A172 (cell line): ENCODE measurements around the gene CNTN6. TPM values are rescaled to one million over a fixed set of nuclear protein-coding genes. Genes with fewer than 3 reads are reported as not detected.

Source experiments
- DNase-seq: peaks from one replicate; pipeline ENCODE4 v3.0.0-alpha.2; 2015; ENCODE audit warnings: low spot score
- total RNA-seq: library from RNA; depleted of rRNA; stranded (reverse); fragments of >200 nt; shearing (Covaris generic); gene quantifications from 2 replicates; pipeline ENCODE4 v1.2.3, GENCODE V29; 2014

Gene CNTN6
- total RNA-seq, 1 experiment from 2014 or later = not detected

DNA sequence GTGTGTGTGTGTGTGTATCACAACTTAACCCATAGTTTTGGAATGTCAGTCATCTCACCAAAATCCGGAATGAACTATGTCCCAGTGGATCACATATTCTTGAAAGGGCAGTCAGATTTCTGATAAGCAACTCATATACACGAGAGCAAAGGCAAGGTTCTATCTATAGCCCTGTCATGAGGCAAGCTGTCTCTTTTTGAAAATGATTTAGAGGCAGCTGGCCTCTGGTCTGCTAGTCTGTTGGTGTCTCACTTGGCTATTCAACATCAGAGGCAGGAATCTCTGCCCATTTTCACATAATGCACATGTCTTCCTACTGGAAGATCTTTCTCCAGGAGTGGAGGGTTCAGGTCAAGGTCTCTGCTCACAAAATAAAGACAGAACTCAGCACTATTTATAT, 79.8 kb downstream of the CNTN6 start:
- no peak for DNase-seq

DNA sequence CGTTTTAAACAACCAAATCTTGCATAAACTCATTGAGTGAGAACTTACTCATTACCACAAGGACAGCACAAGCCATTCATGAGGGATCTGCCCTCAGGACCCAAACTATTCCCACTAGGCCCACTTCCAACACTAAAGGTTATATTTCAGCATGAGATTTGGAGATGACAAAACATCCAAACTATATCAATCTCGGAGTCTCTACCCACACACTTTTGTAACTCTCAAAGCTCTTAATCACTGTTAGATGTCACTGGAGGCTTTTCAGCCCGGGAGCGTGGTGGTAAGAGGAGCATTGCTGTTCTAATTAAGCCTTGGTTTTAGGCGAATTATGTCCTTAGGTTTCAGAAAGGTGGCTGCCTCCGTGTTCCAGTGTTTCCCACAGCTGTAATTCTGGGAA, 86.3 kb downstream of the CNTN6 start:
- no peak for DNase-seq

DNA sequence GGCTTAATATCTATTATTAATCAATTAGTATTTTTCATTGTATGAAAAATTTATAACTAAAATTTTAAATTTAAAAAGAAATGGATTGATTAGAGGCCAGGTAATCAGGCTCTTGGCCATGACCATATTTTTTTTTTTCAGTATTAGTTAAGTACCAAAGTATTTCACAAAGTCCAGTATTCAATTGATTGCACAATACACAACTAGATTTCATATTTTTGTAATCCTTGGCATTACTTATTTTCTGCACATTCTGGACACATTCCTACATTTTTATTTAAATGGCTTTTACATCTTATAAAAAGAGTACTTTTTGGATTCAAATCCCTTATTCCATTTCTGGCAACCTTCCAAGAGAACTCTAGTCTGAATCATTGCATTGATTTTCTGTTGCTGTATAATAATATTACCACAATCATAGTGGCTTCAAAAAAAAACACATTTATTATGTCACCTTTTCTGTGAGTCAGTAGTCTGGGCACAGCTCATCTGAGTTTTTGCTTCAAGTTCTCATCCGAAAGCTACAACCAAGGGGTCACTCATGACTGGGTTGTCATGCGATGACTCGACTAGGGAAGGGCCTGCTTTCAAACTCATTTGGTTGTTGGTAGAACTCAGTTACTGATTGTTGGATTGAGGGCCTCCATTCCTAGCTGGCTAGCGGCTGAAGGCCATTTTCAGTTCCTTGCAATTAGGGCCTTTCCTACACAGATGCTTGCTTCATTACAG, 90.7 kb downstream of the CNTN6 start:
- peak; percentile 18 for DNase-seq

DNA sequence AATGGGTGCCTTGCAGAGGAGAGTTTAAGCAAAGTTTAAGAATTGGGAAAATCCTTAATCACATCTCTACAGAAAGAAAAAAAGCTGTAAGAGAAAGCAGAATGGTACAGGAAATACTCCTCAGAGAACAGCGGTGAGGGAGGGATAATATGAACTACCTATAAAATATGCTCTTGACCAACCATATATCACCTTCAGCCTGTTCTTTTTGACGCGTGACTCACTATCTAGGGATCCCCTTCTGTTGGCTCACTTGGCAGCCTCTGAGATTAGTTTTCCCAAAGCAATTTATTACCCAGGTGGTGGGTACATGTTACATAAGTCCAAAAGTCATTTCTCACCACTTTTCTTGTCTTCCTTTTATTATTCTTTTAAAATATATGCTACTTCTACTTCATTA, 97.7 kb downstream of the CNTN6 start:
- peak; percentile 42 for DNase-seq

DNA sequence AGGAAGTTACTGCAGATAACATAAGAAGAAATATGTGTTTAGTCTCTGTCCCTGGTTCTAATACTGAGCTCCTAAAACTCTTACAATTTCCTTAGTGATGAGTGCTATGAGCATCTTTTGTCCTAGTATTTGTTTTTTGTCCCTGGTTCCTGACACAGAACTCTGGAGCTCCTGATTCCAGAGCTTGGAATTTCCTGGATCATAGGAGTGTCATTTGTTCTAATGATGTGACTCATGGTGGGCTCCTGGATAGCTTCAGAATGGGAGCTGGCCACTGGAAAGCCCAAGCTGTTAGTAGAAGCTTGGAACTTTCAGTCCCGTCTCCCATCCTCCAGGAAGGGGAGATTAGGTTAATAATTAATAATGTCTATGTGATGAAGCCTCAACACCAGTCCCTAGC, 98.2 kb downstream of the CNTN6 start:
- no peak for DNase-seq

DNA sequence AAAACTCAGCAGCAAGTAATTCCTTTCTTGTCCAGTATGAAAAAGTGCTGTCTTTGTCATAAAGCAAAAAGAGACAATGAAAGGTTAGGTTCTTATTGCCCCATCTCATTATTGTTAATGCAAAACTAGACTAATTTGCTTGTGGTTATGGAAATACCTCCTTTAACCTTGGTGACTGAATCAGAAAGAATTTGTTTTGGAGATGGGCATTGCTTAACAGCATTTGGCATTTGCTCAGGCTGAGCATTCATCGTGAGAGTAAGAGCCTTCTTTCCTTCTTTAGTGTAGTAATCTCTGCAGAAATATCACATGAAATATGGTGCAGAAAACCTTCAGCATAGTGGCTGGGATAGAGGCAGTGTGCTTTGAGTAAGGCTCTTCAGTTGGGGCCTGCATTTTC, 103.1 kb downstream of the CNTN6 start:
- peak; percentile 1 for DNase-seq

DNA sequence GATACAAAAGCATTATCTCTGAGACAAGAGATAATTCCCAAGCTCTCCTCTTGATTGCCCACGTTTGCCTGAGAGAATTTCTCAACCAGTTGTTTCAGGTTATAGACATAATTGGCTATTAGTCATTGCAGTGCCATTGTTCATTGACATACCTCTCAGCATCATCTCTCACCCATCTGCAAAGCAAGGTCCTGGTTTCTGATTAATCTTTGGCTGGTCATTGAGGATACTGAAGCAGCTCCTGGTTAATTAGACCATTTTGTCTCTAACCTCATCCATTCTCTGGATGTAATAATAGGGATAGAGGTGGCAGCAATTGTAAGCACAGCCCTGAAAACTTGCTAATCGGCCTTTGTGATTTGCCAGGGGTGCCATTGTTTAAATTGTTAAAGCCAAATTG, 104.2 kb downstream of the CNTN6 start:
- DNase-seq = no peak

DNA sequence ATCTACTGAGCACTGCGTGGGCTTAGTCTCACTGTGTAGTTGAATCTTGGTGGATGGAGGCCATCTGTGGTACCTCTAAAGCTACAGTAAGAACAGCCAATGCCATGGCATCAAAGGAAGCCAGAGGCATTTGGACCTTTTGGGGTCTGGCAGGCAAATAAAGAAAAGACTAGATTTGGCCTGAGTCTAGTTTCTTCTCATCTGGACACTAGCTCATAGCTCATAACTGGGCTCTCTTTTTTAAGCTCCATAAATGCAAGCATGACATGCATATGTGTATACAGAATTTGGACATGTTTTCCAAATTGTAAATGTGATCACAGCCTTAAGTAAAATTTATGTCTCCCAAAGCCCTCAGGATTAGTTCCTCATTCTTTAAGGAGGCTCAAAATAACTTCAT, 107.5 kb downstream of the CNTN6 start:
- DNase-seq = no peak

DNA sequence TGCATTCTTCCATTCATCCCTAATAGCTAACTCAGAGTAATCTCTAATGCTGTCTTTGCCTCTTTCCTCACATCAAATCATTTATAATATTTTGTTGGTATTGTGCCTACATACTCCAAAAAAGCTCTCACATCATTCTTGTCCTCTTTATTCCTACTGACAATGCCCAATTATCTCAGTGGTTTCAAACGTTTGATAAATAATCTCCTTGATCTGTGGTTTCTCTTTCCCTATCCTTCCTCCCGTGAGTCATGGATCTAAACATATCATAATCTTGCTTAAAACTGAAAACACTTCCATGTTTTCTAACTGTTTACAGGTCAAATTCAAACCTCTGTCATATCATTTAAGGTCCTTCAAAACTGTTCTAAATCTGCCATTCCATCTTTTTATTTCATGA, 115.1 kb downstream of the CNTN6 start:
- no peak for DNase-seq

DNA sequence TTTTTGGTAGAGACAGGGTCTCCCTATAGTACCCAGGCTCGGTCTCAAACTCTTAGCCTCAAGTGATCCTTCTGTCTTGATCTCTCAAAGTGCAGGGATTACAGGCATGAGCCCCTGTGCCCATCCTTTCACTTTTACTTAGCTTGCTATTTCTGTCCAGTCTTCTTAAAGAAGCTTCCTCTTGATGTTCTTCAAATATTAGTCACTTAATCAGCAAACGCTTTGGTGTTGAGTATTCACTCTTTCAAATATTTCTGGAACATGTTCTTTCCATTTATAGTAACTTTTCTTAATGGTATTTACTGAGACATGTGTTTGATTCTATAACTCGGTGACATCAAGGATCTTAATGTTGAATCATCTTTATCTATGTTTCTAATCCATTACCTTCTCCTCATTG, 122.1 kb downstream of the CNTN6 start:
- DNase-seq = no peak

DNA sequence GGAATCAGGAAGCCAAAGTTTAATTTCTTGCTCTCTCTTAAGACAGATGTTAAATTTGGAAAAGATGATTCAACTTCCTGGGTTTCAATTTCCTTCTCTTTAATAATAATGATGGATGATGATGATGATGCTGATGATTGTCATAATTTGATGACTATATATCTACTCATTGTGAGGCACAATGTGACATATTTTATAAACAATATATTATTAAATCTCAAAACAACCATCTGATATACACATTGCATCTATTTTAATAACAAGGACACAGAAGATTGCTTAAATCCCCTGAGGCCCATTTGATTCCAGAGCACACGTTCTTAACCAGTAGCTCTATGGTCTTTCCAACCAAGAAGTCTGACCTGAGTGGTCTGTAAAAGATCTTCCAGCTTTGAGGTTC, 124.0 kb downstream of the CNTN6 start:
- no peak for DNase-seq

DNA sequence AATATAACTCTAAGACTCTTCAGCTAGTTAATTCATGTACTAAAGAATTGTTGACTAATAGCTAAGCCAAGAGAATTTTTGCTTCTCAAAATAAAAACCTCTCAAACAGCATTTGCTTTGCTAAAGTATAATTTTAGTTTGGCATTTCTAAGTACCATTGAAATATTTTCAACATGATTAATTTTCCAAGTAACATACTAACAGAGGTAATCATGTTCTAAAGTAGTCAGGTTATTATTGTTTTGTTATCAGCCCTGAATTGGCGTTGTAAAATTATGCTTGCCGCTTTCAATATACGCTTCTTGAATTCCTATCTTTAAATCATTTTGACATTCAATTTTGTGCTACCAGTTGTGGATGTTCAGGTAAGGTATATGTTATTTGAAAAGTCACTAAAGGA, 134.3 kb downstream of the CNTN6 start:
- DNase-seq = no peak

DNA sequence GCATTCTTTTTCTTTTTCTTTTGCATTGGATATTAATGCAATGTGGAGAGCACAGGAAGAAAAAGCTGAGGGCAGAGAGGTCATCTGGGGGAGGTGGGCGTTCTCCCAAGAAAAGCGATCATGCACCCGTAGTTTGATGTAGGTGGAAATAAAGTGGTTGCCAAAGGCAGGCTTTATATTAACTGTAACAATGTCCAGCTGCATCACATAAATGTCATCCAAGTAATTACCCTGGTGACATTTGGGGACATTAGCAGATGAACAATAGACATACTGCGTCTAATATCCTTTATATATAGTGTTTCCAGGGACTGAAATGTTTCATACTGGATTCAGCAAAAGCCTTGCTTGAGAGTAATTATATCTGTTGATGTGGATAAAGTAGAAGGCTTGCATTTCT, 135.5 kb downstream of the CNTN6 start:
- DNase-seq = no peak

DNA sequence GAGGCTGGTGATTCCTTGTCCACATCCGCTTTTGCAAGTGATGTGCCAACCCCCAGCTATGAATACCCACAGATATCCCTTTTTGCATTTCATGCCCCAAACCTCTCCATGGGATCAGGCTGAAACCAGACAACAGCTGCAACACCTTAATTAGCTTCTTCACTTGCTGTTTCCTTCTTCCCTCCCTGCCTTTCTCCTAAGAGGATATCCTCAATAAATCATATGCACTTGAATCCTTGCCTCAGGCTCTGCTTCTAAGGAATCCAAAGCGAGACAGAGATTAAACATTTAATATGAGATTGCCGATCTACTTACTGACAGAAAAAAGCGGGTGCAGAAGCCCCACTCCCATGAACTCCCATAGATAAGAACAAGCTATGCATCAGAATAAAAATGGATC, 138.1 kb downstream of the CNTN6 start:
- DNase-seq = no peak

DNA sequence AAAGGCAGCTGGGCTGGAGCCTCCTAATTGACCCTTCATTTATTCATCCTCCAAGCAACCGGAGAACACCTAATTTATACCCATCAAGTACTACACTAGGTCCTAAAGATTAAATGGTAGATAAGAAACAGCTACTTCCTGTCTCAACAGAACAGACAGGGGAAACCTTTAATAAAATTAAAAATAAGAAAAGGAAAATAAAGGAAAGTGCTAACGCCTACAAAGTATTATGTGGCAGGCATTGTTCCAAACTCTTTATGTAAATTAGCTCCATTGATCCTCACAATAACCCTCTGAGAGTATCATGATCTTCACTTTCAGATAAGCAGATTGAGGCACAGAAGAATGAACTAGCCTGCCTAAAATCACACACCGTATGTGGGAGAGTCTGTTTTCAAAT, 139.5 kb downstream of the CNTN6 start:
- DNase-seq = no peak

DNA sequence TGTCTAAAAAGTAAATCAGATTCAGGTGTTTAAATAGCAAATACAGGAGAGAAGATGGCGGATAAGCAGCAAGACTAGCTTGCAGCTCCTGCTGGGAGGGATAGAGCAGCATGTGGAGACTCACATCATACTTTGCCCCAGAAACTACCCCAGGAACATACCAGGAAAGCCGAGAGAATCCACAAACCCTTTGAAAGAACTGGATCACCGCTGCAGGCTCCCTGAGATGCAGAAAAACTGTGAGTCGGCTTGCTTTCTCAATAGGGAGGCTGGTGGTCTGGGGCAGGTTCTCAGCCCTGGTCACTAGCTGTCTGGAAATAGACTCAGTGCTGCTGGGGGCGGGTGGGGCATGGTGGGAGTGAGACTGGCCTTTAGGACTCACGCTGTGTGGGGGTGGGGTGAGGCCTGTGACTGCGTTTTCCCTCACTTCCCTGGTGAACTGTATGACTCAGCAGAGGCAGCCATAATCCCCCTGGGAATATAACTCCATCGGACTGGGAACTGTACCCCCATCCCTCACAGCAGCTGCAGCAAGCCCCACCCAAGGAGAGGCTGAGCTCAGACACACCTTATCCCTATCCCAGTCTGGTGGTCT, 142.8 kb downstream of the CNTN6 start:
- no peak for DNase-seq

DNA sequence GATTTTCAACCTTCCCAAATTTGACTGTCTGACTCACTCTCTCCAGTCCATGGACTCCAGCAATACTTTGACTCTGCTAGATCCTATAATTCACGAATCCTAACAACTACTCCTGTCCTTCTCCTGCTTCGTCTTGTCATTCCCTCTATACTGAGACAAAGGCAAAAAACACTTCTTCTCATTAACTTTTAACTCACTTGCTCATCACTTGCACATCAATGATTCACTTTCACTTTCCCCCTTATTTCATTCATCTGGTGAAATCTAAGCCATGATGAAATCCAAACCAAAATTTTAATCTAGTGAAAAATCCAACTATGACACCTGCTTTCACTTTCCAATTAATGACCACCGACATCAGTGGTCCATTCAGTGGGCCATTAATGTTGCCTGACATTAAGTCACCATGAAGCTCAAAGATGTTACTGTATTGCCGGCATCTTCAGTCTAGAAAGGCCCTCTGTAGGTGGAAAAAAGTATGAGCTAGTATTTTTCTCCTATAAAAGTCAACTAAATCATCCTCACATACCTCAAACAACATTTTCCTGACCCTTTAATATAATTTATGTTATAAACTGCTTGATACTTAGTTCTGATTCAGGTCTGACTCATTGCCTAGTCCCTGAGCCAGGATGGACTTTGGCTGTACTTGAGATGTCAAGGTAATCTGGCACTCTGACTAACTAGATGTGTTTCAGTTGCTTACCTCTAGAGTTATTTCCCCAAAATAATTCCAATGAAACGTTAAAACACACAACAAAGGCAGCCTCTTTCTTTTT, 158.6 kb downstream of the CNTN6 start:
- peak; percentile 35 for DNase-seq

DNA sequence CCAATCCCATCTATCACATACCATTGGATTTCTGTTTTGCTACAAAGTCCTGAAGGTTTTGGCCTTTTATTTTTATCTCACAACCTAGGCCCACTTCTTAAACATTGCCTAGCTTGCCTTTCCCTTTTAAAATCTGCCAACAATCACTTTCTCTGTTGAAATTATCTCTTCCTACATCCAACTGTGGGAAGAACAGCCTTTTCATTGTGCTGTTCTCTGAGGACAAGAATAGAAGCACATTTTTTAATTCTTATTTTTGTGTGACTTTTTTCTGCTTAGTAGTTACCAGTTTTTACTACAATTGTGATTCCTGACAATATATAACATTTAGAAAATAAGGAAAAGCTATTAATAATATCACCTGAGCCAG, 159.2 kb downstream of the CNTN6 start:
- DNase-seq = no peak

DNA sequence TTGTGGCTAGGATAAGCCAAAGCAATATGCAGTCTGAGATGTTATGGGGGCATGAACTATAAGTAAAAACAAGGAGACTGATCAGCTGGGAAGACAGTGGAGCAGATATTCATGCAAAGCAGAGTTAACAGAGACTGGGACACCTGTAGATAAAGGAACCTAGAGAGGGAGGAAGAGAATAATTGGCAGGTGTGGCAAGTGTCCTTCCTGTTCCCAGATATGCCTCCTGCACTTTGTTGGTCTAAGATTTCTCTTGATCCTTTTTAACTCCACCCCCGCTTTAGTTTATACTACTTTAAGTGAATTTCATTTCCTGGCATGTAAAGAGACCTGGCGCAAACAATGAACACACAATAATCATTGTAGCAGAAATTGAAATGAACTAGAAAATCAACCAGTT, 169.4 kb downstream of the CNTN6 start:
- no peak for DNase-seq

DNA sequence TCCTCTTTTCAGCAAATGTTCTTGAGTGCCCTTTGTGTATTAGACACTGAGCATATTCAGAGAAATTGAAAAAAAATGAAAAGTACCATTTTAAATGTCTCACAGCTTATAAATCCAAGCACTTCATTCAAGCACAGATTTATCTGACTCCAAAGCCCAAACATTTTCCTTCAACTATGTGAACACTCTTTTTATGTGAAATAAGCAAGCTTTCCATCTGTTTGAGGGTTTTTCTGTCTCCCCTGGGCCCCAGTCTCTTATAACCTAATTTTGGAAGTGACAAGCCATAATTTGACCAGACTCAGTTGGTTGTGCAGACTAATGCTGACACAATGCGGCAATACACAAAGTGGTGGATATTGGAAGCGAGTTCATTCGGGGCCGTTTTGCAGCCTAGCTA, 170.3 kb downstream of the CNTN6 start:
- DNase-seq = no peak

DNA sequence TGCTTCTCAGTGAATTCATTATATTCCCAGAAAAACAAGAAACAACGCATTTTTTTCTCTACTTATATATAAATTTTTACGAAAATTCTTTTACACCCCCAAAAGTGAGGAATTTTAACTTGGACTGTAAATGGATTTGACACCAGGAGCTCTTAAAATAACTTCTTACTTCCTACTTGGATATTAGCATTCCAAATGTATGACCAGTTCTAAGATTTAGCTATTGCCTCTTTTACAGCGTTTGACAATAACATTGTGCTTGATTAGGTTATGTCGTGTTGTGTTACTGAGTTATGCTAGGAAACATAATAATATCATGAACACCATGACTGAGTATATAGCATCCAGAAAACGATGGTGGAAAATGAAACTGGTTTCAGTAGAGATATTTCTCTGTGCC, 177.0 kb downstream of the CNTN6 start:
- no peak for DNase-seq

DNA sequence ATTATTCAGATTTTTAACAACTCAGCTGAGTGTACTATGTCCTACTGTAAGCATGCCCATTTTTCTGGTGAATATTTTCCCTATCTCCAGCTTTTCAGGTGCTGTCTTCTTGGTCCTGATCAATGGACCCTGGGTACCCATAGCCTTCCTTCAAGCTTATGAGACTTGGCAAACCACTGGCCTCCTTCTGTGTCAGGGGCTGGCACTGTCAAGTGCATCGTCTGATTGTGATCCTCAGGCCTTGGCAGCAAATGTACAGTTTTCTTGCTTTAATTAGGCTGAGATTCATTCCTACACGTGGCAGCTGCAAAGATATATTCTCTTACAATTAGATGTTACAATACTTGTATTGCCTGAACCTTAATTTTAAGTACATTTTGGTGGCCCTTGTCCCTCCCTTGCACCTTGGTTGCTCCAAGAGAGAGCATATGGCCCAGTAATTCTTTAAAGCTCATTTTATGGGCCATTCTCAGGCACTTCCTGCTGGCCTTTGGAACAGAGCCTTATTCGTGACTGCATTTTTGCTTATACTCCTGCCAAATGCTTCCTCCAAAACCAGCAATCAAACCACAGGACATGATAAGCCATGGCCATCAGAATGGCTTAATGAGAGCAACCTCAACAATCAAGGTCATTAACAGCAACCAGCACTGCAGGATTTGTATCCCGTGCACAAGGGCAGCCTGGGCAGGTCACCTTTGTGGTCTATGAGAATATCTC, 179.9 kb downstream of the CNTN6 start:
- DNase-seq = no peak

DNA sequence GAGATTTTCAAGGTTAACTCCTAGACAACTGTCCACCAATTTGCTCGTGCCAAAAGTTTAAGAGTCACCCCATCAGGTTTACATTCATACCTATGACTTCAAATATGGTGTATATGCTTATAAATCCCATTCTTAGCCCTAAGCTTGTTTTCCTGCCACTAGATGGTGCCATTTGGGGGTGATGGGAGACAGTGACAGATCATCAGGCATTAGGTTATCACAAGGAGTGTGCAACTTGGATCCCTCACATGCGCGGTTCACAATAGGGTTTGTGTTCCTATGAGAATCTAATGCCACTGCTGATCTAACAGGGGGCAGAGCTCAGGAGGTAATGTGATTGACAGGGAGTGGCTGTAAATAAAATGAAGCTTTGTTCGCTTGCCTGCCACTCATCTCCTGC, 182.7 kb downstream of the CNTN6 start:
- no peak for DNase-seq
